H1 (cell line): ENCODE measurements around the gene CLTCL1. TPM values are rescaled to one million over a fixed set of nuclear protein-coding genes. Genes with fewer than 3 reads are reported as not detected.

Experiments
- CTCF ChIA-PET: fragments of 300-600 bp; sonication (Branson Sonifier 250); formaldehyde crosslinking; loops from one replicate; lab custom pipeline; 2021; ENCODE audit not compliant: partially characterized antibody; lab: Charles Lee
- POLR2A ChIA-PET: fragments of 300-600 bp; sonication (Branson Sonifier 250); formaldehyde crosslinking; loops from one replicate; lab custom pipeline; 2021; ENCODE audit warnings: inconsistent platforms; ENCODE audit not compliant: partially characterized antibody; lab: Charles Lee
- DNase-seq, 2 experiments: peaks; one replicate each; pipeline versions ENCODE4 v3.0.0 to v3.0.0-alpha.2; 2010 to 2022; ENCODE audit warnings: low spot score in 2 of 2, low read depth in 1 of 2, mixed read lengths in 1 of 2
- FAIRE-seq: peaks from 2 replicates; lab custom pipeline; 2011; peaks lifted over from hg19 to GRCh38; lab: Jason Lieb, UNC
- H2AFZ ChIP-seq: 2 replicates; pipeline ENCODE4 v1.8.1; 2012; ENCODE audit warnings: low read length, inconsistent platforms
- H2AK5ac ChIP-seq: 2 replicates; pipeline ENCODE4 v1.6.1; 2013; ENCODE audit warnings: low read depth, low read length
- H2BK120ac ChIP-seq: replicated peaks from 2 replicates; pipeline ENCODE3; 2013; ENCODE audit warnings: low read depth, low read length, inconsistent platforms
- H2BK12ac ChIP-seq: 2 replicates; pipeline ENCODE4 v1.6.1; 2013; ENCODE audit warnings: low read depth, low read length
- H2BK15ac ChIP-seq: 2 replicates; pipeline ENCODE4 v1.6.1; 2013; ENCODE audit warnings: low read length
- H2BK20ac ChIP-seq: 2 replicates; pipeline ENCODE4 v1.6.1; 2013; ENCODE audit warnings: low read length
- H2BK5ac ChIP-seq: 2 replicates; pipeline ENCODE4 v1.6.1; 2013; ENCODE audit warnings: low read depth, low read length
- H3K14ac ChIP-seq: 2 replicates; pipeline ENCODE4 v1.6.1; 2013; ENCODE audit warnings: inconsistent platforms; ENCODE audit not compliant: insufficient read length
- H3K18ac ChIP-seq: 2 replicates; pipeline ENCODE4 v1.6.1; 2013; ENCODE audit warnings: low read length; ENCODE audit errors: extremely low read depth
- H3K23ac ChIP-seq: 2 replicates; pipeline ENCODE4 v1.6.1; 2013; ENCODE audit warnings: inconsistent platforms; ENCODE audit not compliant: insufficient read length
- H3K23me2 ChIP-seq: 2 replicates; pipeline ENCODE4 v1.6.1; 2013; ENCODE audit warnings: low read depth, low read length
- H3K27ac ChIP-seq: 2 replicates; pipeline ENCODE4 v1.6.1; 2011; ENCODE audit warnings: low read depth, low read length, inconsistent platforms
- H3K27me3 ChIP-seq, 4 experiments: replicated peaks in 1 of 4; 1 replicate in 1 of 4; 2 replicates in 3 of 4; pipeline versions ENCODE4 v1.6.1 to v1.8.1; 2011 to 2013; ENCODE audit warnings: low read length in 3 of 4, mild to moderate bottlenecking in 3 of 4, inconsistent platforms in 2 of 4, mixed read lengths in 2 of 4, moderate library complexity in 1 of 4; ENCODE audit not compliant: control insufficient read depth in 3 of 4, insufficient read depth in 3 of 4; ENCODE audit errors: extremely low read depth in 1 of 4
- H3K36me3 ChIP-seq, 4 experiments: 2 replicates each; pipeline versions ENCODE4 v1.6.1 to v1.8.1; 2011 to 2013; ENCODE audit warnings: mild to moderate bottlenecking in 4 of 4, low read length in 3 of 4, moderate library complexity in 2 of 4, control low read depth in 1 of 4, inconsistent platforms in 1 of 4; ENCODE audit not compliant: insufficient read depth in 4 of 4, control insufficient read depth in 2 of 4
- H3K4ac ChIP-seq: replicated peaks from 2 replicates; pipeline ENCODE3; 2013; ENCODE audit warnings: low read length, low read depth, mixed read lengths, inconsistent platforms; ENCODE audit not compliant: insufficient read length
- H3K4me1 ChIP-seq, 4 experiments: replicated peaks in 1 of 4; 1 replicate in 1 of 4; 2 replicates in 3 of 4; pipeline versions ENCODE4 v1.6.1 to v1.8.1; 2011 to 2013; ENCODE audit warnings: low read length in 3 of 4, inconsistent platforms in 2 of 4, mixed read lengths in 1 of 4; ENCODE audit not compliant: insufficient read depth in 4 of 4, control insufficient read depth in 3 of 4
- H3K4me2 ChIP-seq, 2 experiments: 2 replicates each; pipeline versions ENCODE4 v1.6.1 to v1.8.1; 2011 to 2013; ENCODE audit warnings: low read depth in 2 of 2, low read length in 2 of 2, control low read depth in 1 of 2, inconsistent platforms in 1 of 2, mild to moderate bottlenecking in 1 of 2; ENCODE audit not compliant: insufficient read depth in 1 of 2
- H3K4me3 ChIP-seq, 4 experiments: fragments of 200-600, 300-600 bp in 1 of 4; sonication (generic), shearing (Covaris generic), sonication (Bioruptor Twin) in 1 of 4; 2 replicates each; pipeline versions ENCODE4 v1.5.1 to v1.8.1; 2011 to 2016; ENCODE audit warnings: low read length in 4 of 4, low read depth in 3 of 4, control low read depth in 2 of 4, inconsistent platforms in 2 of 4, mild to moderate bottlenecking in 2 of 4, mixed read lengths in 1 of 4, moderate library complexity in 1 of 4; ENCODE audit not compliant: insufficient read depth in 2 of 4; ENCODE audit errors: extremely low read depth in 1 of 4
- H3K56ac ChIP-seq: replicated peaks from 2 replicates; pipeline ENCODE3; 2013; ENCODE audit warnings: low read depth, mild to moderate bottlenecking, mixed read lengths, low read length, inconsistent platforms; ENCODE audit not compliant: insufficient read length
- H3K79me1 ChIP-seq: 2 replicates; pipeline ENCODE4 v1.6.1; 2013; ENCODE audit warnings: low read depth, low read length, control low read depth
- H3K79me2 ChIP-seq, 2 experiments: 2 replicates each; pipeline versions ENCODE4 v1.6.1 to v1.8.1; 2012 to 2013; ENCODE audit warnings: low read length in 2 of 2, mild to moderate bottlenecking in 2 of 2, inconsistent platforms in 1 of 2; ENCODE audit not compliant: insufficient read depth in 2 of 2, control insufficient read depth in 1 of 2
- H3K9ac ChIP-seq, 4 experiments: replicated peaks in 1 of 4; 1 replicate in 1 of 4; 2 replicates in 3 of 4; pipeline versions ENCODE4 v1.6.1 to v1.8.1; 2011 to 2013; ENCODE audit warnings: low read depth in 3 of 4, low read length in 3 of 4, control low read depth in 2 of 4, mild to moderate bottlenecking in 2 of 4, moderate library complexity in 2 of 4, inconsistent platforms in 1 of 4; ENCODE audit errors: extremely low read depth in 1 of 4
- H3K9me3 ChIP-seq, 2 experiments: 2 replicates each; pipeline versions ENCODE4 v1.6.1 to v1.8.1; 2012 to 2013; ENCODE audit warnings: mild to moderate bottlenecking in 2 of 2, moderate library complexity in 2 of 2, control low read depth in 1 of 2, inconsistent platforms in 1 of 2, low read depth in 1 of 2, low read length in 1 of 2, mixed read lengths in 1 of 2; ENCODE audit not compliant: insufficient read depth in 2 of 2
- H4K20me1 ChIP-seq, 2 experiments: replicated peaks in 1 of 2; 2 replicates each; pipeline versions ENCODE3 to v1.8.1; 2011 to 2013; ENCODE audit warnings: inconsistent platforms in 2 of 2, low read length in 2 of 2, mild to moderate bottlenecking in 1 of 2; ENCODE audit not compliant: insufficient read depth in 2 of 2, control insufficient read depth in 1 of 2
- H4K5ac ChIP-seq: 2 replicates; pipeline ENCODE4 v1.6.1; 2013; ENCODE audit warnings: low read length, low read depth, mixed read lengths, inconsistent platforms; ENCODE audit not compliant: insufficient read length
- H4K8ac ChIP-seq: 2 replicates; pipeline ENCODE4 v1.8.0; 2013; ENCODE audit warnings: mild to moderate bottlenecking, moderate library complexity, low read length, inconsistent platforms; ENCODE audit not compliant: insufficient read depth; ENCODE audit errors: extremely low read depth
- H4K91ac ChIP-seq: replicated peaks from 2 replicates; pipeline ENCODE3; 2013; ENCODE audit warnings: low read length, mixed read lengths, inconsistent platforms; ENCODE audit not compliant: insufficient read length
- ASH2L ChIP-seq: fragments of 200-600, 300-600 bp; sonication (generic); IDR thresholded peaks from one replicate; pipeline ENCODE4 v1.7.1; 2017; ENCODE audit warnings: low read length
- CBX8 ChIP-seq: fragments of 300-800, 300-1000 bp; sonication (generic); IDR thresholded peaks from 2 replicates; pipeline ENCODE4 v1.7.1; 2016; ENCODE audit warnings: low read depth, low read length, borderline replicate concordance
- E2F6 ChIP-seq: IDR thresholded peaks from 2 replicates; pipeline ENCODE4 v1.6.1; 2012; ENCODE audit warnings: inconsistent platforms
- MAFK ChIP-seq: IDR thresholded peaks from 2 replicates; pipeline ENCODE4 v1.6.1; 2012; ENCODE audit warnings: low read depth, mild to moderate bottlenecking, improper control_type of control experiment, low read length
- WGBS, 2 experiments: shearing (Covaris generic) in 1 of 2; methylation state at CpG; one replicate each; pipeline versions ENCODE4 v1.1.6 to v1.1.7; 2013 to 2015; ENCODE audit warnings: low lambda C conversion rate in 2 of 2, mixed read lengths in 2 of 2, inconsistent platforms in 1 of 2, low coverage in 1 of 2, missing lambda C conversion rate in 1 of 2; ENCODE audit not compliant: insufficient replicate concordance in 2 of 2, insufficient coverage in 1 of 2, insufficient read length in 1 of 2; ENCODE audit errors: extremely low coverage in 1 of 2, missing lambda C conversion rate in 1 of 2; 5-methylcytosine and 5-hydroxymethylcytosine counted together
- polyA plus RNA-seq, 7 experiments: library from polyadenylated mRNA; depleted of rRNA in 3 of 7; stranded (reverse) in 5 of 7; unstranded in 2 of 7; fragments of >200 nt in 5 of 7; fragments of 200-250 nt in 2 of 7; gene quantifications; 1 replicate in 5 of 7; 2 replicates in 1 of 7; 4 replicates in 1 of 7; pipeline versions ENCODE4 v1.2.1 to v1.2.3, GENCODE V29; 2011 to 2013; ENCODE audit warnings: missing spikeins in 2 of 7, mixed read lengths in 2 of 7
- total RNA-seq: library from RNA; stranded (reverse); fragmentation: NEBNext Ultra II Directional; extraction: Animal tissue kit (Norgen Biotek cat#: 25700); gene quantifications from 2 replicates; pipeline ENCODE4 v1.2.1, GENCODE V29; 2021

The CLTCL1 gene
- total and polyA plus RNA-seq, 2 of the 8 experiments (the other 6 are each of a cell fraction or from before 2014, with no cell fraction given) = 12.4 to 17.0 TPM

- Histone ChIP-seq H3K18ac (no peak overlapping the region), H3K27me3 (peaks cover 0 to 9% (median 7%) of the 10 kb centered on the region in 4 experiments; a peak in 3 of 7 replicates), H3K56ac (no peak overlapping the region), H2BK5ac (no peak overlapping the region), H3K79me2 (peaks cover 3 to 7% of the 10 kb centered on the region in 2 experiments; a peak in 1 of 4 replicates), H2BK20ac (no peak overlapping the region), H3K36me3 (no peaks in the 10 kb centered on the region), H3K4me1 (peaks cover 11 to 27% (median 19%) of the 10 kb centered on the region in 4 experiments), H3K23ac (no peak overlapping the region), H2AK5ac (no peak overlapping the region), H4K8ac (no peak overlapping the region), H2BK120ac (no peak overlapping the region), H4K91ac (no peak overlapping the region), H3K23me2 (peaks cover 13% of the 10 kb centered on the region; the same call in 1 of the 2 replicates), H3K4ac (peak overlapping the region; percentile 81), H3K9me3 (no peaks in the 10 kb centered on the region), H2BK12ac (no peak overlapping the region), H4K5ac (no peak overlapping the region), H2AFZ (no peak overlapping the region), H3K4me2 (peak overlapping the region; percentile 77 to 96), H2BK15ac (no peak overlapping the region), H4K20me1 (no peaks in the 10 kb centered on the region), H3K14ac (no peak overlapping the region), H3K79me1 (peaks cover 4% of the 10 kb centered on the region; the same call in 1 of the 2 replicates), H3K9ac (peak overlapping the region; percentile 48 to 68 (median 56); a peak in 6 of 7 replicates), H3K27ac (no peak overlapping the region; the same call in 1 of the 2 replicates), H3K4me3 (peak overlapping the region; percentile 63 to 83 (median 76))
- WGBS, 2 experiments = 24% methylated on average over 27 of the region's 27 CpGs; no CpG with 5 or more reads in 1 of the 2 experiments
- DNase-seq (no peak), FAIRE-seq (no peak)
- CTCF ChIA-PET = interaction anchor here (1.8 kb wide), 1 partner anchor 111 kb away, joined by 7 read pairs; the partner anchor contains the start of gene SLC25A1
- TF ChIP-seq CBX8 (no peak), MAFK (no peak), E2F6 (peak; percentile 28; the same call in 1 of the 2 replicates), ASH2L (peak; percentile 16)
- POLR2A ChIA-PET = interaction anchor here (1.1 to 1.9 kb wide), 2 partner anchors 111 to 140 kb away, joined by 3 to 6 read pairs; partner anchors contain the start of gene SLC25A1
Observed at GRCh38 chr22:19290400-19291217, 910 bp downstream of the CLTCL1 start.
